AG08395 (cell line): ENCODE results near the gene PAIP2.

Experiments
- DNase-seq: peaks from one replicate; pipeline ENCODE4 v3.0.0; 2012; ENCODE audit warnings: mixed read lengths, low spot score

The PAIP2 gene

GRCh38 chr5:139410993-139411828, 69.6 kb downstream of the PAIP2 start:
- DNase-seq = peak; percentile 39

- no peak for DNase-seq
These were observed 71.5 kb downstream of the PAIP2 start for GRCh38 chr5:139413153-139413552.

DNA sequence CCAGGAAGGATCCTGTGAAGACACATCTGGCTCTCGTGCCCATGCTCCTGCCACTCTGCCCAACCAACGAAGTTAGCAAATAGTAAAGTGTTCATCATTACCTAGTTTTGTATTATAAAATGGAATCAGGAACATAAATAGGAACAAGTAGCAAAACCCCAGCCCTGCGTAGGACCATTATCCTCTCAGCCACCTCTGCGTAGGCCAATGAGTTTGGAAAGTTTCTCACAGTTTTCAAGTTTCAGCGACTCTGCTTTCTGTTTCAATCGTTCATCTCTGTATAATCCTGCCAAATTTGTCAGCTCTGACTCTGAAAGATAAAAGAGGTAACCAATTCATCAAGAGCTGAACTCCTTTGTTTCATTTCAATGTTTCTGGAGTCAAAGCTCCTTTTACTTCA, 72.3 kb downstream of the PAIP2 start:
- no peak for DNase-seq

GRCh38 chr5:139414581-139415130, 73.0 kb downstream of the PAIP2 start:
- no peak for DNase-seq

- no peak for DNase-seq
These were observed 73.7 kb downstream of the PAIP2 start for GRCh38 chr5:139415221-139415861.

GRCh38 chr5:139415869-139416268, 74.2 kb downstream of the PAIP2 start:
- DNase-seq = no peak

GRCh38 chr5:139416651-139417050, 75.0 kb downstream of the PAIP2 start:
- DNase-seq = no peak

- no peak for DNase-seq
These were observed 75.6 kb downstream of the PAIP2 start for GRCh38 chr5:139417214-139417613.

DNA sequence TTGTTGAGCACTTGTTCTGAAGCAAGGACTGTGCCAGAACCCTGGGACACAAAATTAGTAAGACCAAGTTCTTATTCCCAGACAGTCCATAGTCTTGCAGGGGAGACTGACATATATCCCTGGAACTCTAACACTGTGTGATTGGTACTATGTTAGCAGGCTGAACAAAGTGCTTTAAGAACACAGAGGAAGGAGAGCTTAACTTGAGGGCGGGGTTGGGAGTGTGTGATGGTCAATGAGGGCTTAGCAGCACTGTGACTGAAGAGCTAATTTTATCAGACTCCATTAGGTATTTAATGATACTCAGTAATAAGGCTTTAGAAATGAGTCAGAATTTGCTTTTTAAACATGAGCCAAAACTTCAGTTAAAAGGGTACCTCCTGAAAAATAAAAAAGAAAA, 77.1 kb downstream of the PAIP2 start:
- no peak for DNase-seq
